NK-92 (cell line): ENCODE measurements around the gene L3MBTL3.
"Not testable (repeated sequence)": the region's sequence is repeated elsewhere in the genome, so short reads cannot be mapped to it uniquely, and the experiment has no call there.

ENCODE experiments used
- DNase-seq: peaks from one replicate; lab custom pipeline; 2025; ENCODE audit not compliant: unreplicated experiment; lab: John Stamatoyannopoulos, UW

Gene L3MBTL3

DNA sequence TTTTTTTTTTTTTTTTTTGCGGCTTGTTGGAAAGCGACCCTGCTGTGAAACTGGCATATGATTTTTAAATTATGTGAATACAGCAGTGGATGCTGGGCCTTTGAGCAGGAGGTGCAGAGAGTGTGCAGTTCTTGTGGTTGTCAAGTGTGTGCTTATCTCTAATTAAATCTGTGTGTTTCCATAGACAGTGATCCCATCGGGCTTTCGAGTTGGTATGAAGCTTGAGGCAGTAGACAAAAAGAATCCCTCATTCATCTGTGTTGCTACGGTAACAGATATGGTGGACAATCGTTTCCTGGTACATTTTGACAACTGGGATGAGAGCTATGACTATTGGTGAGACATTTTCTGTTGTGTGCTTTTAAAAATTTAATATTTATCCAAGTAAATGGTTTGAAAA lies 52.4 kb downstream of the L3MBTL3 start:
- no peak for DNase-seq

DNA sequence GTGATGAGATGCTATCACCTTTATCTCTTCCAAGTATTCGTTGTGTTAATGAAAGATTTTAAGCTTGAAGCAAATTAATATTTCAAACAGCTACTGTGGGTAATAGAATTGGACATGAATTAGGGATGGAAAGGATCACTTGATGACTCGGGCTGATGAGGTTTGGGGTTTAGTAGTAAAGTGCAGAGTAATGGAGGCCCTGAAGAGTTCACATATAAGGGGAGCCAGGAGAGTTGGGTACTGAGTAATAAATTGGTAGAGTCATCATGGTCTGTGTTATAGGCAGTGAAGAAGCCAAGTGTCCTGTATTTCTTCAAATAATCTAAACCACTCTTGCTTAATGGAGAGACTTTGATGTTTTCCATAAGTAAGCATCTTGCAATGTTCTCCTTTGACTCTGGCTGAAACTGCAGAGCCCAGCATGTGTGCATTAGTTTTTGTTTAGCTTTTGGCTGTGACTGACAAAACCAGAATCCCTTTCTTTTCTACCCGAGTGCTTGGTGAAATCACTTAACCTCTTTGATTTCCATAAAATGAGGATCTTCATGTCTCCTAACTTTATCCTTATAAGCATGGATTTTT lies 57.6 kb downstream of the L3MBTL3 start:
- no peak for DNase-seq

DNA sequence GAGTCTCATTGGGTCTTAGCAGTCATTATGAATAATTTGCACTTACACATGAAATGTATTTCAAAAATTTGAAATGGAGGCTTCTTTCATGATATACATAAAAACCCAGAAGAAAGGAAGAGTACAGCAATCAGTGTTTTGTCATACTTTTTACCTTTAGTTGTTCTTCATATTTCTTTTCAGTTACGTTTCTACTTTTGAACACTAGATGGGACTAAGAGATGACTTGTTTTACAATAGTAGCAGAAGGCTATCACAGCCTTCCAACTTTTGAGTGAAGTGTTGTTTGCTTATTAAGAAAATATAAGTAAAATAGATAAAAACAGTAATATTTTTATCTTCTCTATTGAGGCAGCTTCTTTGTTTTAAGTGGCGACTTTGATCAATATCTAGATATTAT lies 58.1 kb downstream of the L3MBTL3 start:
- DNase-seq = no peak

DNA sequence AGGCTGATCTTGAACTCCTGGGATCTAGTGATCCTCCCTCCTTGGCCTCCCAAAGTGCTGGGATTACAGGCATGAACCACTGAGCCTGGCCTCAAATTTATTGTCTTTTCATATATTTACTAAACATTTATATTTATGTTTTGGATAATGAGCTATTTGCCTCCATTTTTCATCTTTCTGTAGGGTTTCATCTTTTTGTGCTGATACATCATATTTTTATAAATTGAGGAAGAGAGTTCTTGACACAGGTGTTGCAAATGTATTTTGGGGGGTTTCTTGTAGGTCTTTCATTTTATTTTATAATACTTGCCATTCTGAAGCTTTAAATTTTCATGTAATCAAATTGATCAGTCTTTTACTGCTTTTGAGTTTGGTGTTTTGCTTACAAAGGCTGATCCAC lies 72.4 kb downstream of the L3MBTL3 start:
- DNase-seq = no peak

DNA sequence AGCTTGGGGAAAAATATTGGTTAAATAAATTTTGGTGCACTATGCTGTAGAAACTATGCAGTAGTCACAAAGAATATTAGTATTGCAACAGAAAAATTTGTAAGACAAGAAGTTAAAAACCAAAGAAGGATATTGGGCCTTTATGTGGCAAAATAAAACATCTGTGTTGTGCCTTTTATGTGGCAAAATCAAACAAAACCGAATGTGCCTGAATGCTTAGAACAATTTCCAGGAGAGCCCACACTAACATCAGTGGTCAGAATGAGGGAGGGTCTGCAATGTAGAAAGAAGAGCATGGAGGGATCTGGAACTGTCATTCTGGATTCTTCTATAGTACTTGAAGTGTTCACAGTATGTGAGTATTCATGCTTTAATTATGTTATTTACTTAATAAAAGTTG lies 75.2 kb downstream of the L3MBTL3 start:
- no peak for DNase-seq

DNA sequence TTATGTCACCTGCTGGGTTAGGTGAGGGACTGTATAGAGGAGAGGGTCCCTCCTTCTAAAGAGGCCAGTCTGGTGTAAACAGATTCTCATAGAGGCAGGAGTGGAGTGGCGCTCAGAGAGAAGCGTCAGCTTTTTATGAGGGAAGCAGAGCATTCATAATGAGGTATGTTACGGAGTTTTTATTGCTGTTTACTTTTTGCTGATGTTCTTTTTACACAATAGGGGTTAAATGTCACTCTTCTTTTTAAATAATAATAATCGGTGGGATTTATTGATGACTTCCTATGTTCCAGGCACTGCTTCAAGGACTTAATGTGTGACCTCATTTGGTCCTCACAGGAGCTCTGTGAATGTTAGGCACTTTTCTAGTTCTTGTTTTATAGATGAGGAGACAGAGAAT lies 79.9 kb downstream of the L3MBTL3 start:
- no peak for DNase-seq

DNA sequence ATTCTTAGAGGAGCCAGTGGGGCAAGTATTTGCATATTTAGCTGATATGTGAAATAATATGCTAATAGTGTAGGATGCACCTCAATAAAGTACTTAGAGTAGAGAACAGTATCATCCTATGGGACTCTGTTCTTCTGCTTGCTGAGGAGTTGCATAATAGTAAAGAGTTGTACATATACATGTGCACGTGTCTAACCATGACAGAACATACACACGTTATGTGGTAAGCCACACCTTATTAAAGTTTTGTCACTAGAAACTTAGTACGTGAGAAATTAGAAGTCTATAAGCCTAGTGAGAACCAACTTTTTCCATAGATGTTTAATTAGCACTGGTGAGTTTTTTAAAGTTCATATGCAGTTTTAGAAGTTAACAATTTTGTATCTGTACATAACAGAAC lies 80.7 kb downstream of the L3MBTL3 start:
- no peak for DNase-seq

DNA sequence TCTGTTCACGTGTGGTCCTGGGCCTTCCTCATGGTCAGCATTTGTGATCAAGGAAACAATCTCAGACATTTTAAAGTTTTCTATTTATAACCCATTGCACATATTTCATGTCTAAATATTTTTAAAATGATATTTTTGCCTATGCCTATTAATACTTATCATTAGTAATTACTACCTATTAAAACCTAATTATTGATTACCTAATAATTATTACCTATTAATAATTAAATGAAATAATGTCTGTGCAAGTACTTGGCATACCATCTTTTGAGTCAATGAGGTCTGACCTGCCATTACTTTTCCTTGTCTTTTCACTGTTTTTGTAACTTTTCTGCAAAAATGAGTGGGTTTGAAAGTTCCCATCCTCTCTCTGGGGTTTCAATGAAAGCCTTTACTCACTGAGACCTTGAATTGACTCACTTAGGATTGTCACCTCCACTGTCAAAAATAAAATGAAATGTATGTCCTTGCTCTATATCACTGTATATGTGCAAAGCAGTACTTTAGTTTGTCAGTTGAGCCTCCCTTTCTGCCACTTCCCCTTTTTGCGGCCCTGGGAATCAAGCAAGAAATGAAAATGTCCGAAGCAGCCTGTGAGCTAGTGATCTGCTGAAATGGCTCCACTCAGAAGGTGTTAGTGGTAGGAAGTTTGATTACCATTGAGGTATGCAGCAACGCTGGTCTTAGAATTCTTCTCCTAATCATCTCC lies 87.8 kb downstream of the L3MBTL3 start:
- no peak for DNase-seq

DNA sequence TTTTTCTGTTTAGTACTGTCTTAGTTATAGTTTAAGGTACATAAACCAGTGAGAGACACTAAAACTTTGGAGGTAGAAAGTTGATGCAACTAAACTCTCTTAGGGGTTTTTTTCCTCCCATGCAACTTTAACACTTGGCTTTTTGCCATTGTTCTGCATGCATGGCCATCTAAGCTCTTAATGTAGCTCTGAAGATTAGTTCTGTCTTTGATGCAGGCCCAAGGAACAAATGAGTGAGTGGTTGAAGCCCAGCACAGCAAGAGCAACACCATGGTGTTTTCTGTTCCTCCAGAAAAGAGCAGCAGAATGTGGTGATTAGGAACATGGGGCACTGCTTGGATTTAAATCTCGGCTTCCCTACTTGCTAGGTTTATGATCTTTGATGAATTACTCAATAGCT lies 89.3 kb downstream of the L3MBTL3 start:
- DNase-seq = no peak

DNA sequence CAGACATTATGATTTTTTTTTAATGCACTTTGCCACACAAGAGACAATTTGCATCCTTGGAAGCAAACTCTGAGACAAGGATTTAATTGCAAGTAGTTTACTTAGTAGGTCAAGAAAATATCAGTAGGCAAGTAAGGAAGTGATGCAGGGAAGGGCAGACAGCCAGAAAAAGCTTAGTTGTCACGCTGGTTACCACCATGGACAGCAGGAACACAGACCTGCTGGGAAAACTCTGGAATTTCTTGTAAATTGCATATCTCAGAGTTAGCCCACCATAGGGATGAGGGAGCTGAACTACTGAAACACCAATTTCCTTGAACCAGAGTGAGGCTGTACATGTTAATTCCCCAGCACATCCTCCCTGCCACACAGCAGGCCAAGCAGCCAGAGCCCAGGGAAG lies 92.7 kb downstream of the L3MBTL3 start:
- no peak for DNase-seq

DNA sequence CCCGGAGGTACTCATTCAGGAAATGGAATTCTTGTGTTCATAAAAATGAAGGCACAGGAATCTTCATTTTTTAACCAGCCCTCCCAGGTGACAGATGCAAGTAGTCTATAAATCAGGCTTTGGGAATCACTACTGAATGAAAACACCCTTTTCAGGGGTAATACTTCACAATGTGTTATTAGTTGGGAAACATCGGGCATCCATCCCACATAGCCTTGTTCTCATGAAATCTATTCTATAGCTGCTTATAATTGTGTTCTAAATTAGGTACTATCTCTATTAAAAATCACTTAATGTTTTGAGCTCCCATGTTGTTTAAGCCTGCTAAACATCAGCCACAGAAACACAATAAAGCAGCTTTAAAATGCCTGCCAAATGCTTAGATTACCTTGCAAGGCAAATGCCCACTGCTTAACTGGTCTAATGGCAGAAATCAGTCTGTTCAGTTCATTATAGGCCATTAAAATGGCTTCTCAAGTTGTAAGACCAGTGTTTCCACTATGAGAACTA lies 94.9 kb downstream of the L3MBTL3 start:
- DNase-seq = no peak

DNA sequence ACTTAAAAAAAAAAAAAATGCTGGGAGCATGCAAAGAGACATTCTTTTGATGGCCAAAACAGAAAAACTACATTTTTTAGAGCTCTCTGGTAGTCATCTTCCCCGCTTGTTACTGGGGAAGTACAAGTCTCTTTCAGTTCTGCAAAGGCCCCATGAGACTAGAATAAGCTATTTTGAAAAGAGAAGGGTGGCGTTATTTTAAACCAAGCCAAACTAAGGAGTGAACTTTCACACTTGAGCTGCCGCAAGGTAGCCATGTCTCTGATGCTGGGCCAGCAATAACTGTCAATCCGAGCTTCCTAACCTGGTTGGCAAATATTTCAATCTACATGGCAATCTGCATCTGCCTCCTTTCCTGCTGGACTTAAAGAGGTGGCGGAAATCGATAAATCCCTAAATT lies 96.7 kb downstream of the L3MBTL3 start:
- no peak for DNase-seq

DNA sequence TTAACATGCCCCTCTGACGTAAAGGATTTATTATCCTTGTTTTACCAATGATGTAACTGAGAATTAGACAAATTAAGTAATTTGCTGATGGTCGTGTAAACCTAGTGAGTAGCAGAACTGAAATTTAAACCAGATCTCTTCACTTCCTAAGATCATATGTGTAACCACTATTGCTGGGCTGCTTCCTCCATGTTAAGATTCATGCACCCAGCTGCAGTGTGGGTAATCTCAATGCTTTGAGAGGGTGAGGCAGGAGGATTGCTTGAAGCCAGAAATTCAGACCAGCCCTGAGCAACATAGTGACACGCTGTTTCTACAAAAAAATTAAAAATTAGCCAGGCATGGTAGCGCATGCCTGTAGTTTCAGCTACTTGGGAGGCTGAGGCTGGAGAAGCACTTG lies 97.9 kb downstream of the L3MBTL3 start:
- DNase-seq = no peak

DNA sequence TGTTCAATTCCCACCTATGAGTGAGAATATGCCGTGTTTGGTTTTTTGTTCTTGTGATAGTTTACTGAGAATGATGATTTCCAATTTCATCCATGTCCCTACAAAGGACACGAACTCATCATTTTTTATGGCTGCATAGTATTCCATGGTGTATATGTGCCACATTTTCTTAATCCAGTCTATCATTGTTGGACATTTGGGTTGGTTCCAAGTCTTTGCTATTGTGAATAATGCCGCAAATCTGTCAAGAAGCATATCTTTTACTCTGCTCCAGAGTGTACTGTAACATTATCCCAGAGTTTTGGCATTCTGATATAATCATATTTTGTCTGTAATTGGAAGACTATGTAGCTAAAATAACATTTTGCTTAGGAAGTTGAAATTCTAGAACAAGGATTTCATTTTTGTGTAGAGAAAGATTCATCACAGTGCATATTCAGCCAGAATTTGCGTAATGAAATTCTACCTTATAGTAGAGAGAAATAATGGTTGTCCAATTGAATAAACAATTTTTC lies 98.9 kb downstream of the L3MBTL3 start:
- DNase-seq = not testable (repeated sequence)

DNA sequence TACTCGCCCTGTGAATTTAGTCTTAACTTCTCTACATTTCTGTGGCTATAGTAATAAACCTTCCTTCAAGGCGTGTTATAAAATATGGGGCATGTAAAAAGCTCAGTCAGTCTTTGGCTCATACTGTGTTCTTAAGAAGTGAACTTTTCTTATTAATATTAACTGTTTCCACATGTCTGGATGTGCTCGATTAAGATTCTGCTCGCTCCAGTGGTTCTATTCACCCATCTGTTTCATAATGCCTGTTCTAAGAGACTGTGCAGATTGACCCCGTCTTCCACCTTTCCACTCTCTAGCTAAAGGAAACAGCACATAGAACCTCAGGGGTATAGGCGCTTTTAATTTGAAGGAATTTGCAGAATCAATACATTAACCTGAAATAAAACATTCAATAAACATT lies 99.9 kb downstream of the L3MBTL3 start:
- no peak for DNase-seq

DNA sequence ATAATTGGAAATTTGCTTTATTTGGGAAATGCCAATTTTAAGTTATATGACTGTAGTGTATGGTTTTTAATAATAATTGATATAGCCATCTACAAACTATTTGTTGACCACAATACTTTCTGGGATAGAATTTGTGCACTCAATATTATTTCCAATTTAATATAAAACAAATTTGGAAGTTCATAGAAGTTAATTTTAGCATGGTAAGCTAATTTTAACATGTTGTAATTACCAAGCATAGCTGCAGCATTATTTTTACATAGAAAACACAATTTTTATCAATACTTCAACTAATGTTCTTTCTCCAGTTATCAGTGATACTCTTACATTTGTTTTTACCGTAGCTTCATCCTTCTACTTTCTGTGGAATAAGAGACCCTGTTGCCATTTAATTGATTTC lies 100.8 kb downstream of the L3MBTL3 start:
- DNase-seq = no peak

DNA sequence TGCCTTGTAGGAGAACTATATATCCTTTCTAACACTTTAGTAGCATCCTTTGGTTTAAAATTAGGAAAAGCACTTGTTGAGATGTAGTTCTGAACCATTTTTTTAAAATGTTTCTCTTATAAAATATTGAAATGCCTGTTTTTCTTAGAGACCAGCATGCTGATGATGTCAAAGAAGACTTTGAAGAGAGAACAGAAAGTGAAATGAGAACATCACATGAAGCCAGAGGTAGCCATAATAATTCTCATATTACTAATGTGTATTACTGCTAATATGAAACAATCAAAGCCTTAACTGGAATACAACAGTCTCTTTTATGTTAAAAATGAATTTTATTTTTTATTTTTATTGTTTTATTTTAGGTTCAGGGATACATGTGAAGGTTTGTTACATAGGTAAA lies 102.3 kb downstream of the L3MBTL3 start:
- no peak for DNase-seq

DNA sequence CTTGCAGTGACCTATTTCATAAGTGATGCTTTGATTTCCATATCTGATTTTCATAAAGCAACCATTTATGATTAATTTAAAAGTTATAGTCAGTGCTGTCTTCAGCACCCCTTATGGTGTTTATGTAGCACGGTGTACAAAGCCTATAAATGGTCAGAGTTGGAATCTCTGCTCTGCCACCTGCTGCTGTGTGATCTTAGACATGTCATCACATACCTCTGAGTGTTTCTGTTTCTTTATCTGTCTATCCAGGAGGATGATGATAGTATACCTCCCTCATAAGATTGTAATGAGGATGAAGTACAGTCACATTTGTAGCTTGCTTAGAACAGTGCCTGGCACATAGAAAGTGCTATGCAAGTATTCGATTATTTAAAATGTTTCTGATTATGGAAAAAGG lies 103.9 kb downstream of the L3MBTL3 start:
- DNase-seq = no peak

DNA sequence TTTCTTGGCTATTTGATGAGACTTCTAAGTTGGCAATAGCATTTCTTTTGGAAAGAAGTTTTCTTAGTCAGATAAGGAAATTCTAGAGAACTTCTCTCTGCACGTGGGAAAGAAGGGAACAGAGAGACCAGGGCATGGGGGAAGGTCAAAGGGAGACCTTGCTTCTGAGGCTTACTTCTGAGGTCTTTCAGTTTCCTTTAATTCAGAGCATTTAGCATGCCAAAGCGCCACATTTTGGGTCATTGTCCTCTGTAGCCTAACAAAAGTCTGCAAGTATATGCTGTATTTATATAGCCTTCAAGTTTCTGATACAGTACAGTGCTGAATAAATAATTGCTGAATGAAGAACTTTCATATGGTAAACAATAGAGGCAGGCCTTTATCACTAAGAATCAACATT lies 108.8 kb downstream of the L3MBTL3 start:
- DNase-seq = no peak

DNA sequence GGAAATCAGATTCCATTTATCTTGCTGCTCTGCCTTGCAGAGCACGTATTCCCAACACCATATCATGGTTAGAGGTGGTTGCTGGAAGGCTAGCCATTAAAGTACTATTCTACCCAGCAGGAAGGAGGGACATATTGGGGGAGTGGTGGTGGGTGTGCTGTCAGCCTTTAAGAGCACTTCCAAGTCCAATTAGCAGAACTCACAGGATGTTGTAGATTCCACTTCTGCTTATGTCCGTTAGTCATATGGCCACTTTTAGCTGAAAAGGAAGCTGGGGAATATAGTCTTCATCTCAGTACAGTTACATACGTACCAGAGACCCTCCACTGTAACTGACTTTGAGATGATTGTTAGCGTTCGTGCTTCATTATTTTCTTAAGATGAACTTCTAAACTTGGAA lies 109.9 kb downstream of the L3MBTL3 start:
- no peak for DNase-seq

DNA sequence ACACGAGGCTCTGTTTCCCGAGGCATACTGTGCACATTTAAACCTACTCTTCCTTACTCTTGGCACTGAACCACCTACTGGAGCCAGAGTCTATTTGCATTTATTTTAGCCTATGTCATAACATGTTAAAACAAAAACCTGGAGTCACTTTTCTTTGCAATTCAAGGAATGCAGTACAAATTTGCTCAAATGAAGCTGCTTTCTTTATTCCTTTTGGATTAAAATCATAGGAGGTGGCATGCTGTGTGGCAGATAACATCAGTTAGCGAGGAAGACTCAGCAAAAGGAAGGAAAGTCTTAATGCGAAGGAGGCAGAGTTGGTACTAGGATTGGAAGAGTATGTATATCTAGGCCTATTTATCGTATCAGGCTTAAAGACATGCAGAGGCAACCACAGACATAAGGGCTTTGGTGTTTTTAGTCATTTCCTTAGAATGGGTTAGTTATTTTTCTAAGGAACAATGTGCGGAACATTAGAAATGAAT lies 111.4 kb downstream of the L3MBTL3 start:
- no peak for DNase-seq

DNA sequence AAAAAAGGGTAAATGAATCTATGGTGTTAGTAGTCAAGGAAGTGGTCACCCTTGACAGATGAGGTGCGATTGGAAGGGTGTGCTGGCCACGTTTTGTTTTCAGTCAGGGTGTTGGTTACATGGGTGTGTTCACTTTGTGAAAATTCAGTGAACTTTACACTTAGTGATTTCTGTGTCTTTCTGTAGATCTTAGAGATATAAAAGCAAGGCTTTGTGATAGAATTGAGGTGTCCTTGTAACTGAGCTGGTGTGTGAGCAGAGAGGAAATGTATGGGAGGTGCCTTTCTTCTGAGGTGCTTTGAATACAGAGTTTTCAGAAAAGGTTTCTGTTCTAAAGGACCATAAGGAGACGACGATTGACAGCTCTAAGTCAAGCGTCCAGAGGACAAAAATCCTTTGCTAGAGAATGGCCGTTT lies 113.9 kb downstream of the L3MBTL3 start:
- no peak for DNase-seq

DNA sequence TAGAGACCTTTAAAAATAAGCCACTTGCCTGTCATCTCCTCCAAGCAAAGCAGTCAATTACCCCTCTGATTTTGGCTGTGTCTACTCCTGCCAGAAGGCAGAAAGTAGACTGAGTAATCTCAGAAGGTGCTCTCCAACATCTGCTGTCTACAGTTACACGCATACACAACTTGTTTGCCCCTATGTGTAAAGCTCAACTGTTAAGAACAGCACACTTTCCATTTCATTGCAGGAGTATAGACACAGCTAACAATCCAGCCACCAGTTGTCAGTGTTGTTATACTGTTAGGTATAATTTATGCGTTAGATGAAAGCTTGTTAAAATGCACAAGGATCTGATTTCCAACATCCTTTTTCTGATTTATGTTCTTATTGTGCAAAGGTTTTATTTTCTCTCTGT lies 116.2 kb downstream of the L3MBTL3 start:
- no peak for DNase-seq
